Measurements from ENCODE around the gene NPPB.

Gene NPPB

GRCh38 chr1:11855430-11855829 lies 3.3 kb downstream of the NPPB start:
- H3K36me3 Mint-ChIP-seq (ENCODE audit: low read depth): no peaks in the 10 kb centered on the region
- H3K4me3 Mint-ChIP-seq: no peak overlapping the region
- H3K4me1 Mint-ChIP-seq (ENCODE audit: low read depth): peaks cover 1% of the 10 kb centered on the region
- H3K27me3 Mint-ChIP-seq (ENCODE audit: low read depth): peaks cover 52% of the 10 kb centered on the region
- H3K27ac Mint-ChIP-seq: no peak overlapping the region
- H3K9me3 Mint-ChIP-seq: no peaks in the 10 kb centered on the region

GRCh38 chr1:11854519-11854918 lies 4.2 kb downstream of the NPPB start:
- H3K27me3 Mint-ChIP-seq (ENCODE audit: low read depth): peaks cover 43% of the 10 kb centered on the region
- no peaks in the 10 kb centered on the region for H3K9me3 Mint-ChIP-seq
- H3K4me1 Mint-ChIP-seq (ENCODE audit: low read depth): peaks cover 1% of the 10 kb centered on the region
- no peaks in the 10 kb centered on the region for H3K36me3 Mint-ChIP-seq (ENCODE audit: low read depth)
- no peak overlapping the region for H3K27ac Mint-ChIP-seq
- H3K4me3 Mint-ChIP-seq: no peak overlapping the region

GRCh38 chr1:11851180-11851579 lies 7.6 kb downstream of the NPPB start:
- Mint-ChIP-seq H3K27me3 (ENCODE audit: low read depth) (peaks cover 16% of the 10 kb centered on the region), H3K36me3 (ENCODE audit: low read depth) (no peaks in the 10 kb centered on the region), H3K9me3 (no peaks in the 10 kb centered on the region), H3K4me3 (no peak overlapping the region), H3K4me1 (ENCODE audit: low read depth) (no peaks in the 10 kb centered on the region), H3K27ac (no peak overlapping the region)

DNA sequence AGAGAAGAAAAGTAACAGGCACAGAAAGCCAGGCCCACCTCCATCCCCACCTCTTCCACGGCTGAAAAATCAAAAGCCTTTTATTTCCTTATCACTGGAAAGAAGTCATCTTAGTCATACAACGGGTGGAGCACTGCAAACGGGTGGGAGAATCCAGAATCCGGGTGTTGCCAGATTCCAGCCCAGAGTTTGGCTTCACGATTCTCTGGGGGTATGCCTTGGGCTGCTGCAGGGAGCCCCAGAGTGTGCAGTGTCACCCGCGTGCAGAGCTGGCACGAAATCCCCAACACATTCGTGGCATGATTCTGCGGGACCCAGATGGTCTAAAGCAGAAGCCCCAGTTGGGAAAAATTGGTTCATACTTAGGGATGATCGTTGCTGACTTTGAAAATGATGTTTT lies 8.6 kb downstream of the NPPB start:
- no peak overlapping the region for H3K27ac Mint-ChIP-seq
- peaks cover 5% of the 10 kb centered on the region for H3K36me3 Mint-ChIP-seq (ENCODE audit: low read depth)
- H3K4me1 Mint-ChIP-seq (ENCODE audit: low read depth): no peaks in the 10 kb centered on the region
- H3K9me3 Mint-ChIP-seq: no peaks in the 10 kb centered on the region
- peaks cover 16% of the 10 kb centered on the region for H3K27me3 Mint-ChIP-seq (ENCODE audit: low read depth)
- H3K4me3 Mint-ChIP-seq: no peak overlapping the region

DNA sequence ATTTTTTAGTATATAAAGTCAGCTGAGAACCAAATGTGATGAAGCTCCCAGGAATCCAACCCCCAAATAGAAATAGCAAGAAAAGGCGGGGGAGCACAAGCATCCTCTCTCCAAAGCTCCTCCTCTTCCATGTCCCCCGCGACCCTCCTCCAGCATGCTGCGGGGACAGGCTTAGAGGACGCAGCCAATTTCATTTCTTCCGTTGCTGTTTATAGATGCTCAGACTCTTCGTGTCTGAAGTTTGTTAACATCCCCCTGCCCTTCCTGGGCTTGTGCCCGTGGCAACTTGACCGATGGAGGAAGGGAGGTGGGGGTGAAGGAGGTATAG lies 10.4 kb downstream of the NPPB start:
- Mint-ChIP-seq H3K27ac (no peak overlapping the region), H3K4me3 (no peak overlapping the region)

DNA sequence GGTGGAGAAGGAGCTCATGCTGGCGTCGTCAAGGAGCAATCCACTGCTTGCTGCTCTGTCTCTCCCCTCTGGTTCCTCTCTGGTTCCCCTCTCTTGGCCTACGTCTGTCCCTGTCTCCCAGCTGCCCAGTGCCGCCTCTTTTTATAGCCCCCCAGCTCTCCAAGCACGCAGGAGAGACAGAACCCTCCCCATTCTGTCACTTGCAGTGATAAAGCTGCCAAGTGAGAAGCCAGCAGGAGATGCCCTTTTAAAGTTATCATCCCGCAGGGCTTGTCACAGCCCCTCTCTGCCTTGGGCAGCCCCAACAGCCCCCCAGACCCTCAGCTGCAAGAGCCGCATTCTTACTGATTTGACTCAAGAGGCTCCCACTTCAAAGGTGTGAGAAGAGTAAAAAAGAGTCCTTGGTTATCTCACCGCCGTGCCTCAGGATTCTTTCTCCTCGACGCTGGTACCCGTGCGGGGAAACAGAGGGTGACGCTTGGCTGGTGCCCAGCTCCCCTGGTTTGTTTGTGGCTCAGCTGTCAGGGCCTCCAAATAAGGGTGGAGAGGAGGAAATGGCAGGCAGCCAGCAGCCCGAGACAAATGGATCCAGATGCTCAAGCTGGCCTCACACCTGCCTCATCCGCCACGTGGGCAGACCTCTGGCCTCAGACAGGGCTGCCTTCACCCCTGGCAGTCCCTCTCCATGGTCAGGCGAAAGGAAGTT lies 10.9 kb downstream of the NPPB start, which contains the start of gene NPPA:
TSS of gene NPPA (minus strand) at position 117 of the 706 bp plus-strand sequence. CDS start at position 18, 99 bp downstream.
- Mint-ChIP-seq H3K4me3 (no peak within 1 kb of the TSS), H3K27ac (no peak within 1 kb of the TSS), H3K36me3 (ENCODE audit: low read depth) (peaks cover 9% of the 10 kb centered on the region), H3K9me3 (no peaks in the 10 kb centered on the region), H3K4me1 (ENCODE audit: low read depth) (no peaks in the 10 kb centered on the region), H3K27me3 (ENCODE audit: low read depth) (peaks cover 8% of the 10 kb centered on the region)

More for the DNA sequence above, 10.4 kb downstream of the NPPB start:
- H3K36me3 Mint-ChIP-seq (ENCODE audit: low read depth): peaks cover 9% of the 10 kb centered on the region
- no peaks in the 10 kb centered on the region for H3K4me1 Mint-ChIP-seq (ENCODE audit: low read depth)
- no peaks in the 10 kb centered on the region for H3K9me3 Mint-ChIP-seq
- H3K27me3 Mint-ChIP-seq (ENCODE audit: low read depth): peaks cover 12% of the 10 kb centered on the region

DNA sequence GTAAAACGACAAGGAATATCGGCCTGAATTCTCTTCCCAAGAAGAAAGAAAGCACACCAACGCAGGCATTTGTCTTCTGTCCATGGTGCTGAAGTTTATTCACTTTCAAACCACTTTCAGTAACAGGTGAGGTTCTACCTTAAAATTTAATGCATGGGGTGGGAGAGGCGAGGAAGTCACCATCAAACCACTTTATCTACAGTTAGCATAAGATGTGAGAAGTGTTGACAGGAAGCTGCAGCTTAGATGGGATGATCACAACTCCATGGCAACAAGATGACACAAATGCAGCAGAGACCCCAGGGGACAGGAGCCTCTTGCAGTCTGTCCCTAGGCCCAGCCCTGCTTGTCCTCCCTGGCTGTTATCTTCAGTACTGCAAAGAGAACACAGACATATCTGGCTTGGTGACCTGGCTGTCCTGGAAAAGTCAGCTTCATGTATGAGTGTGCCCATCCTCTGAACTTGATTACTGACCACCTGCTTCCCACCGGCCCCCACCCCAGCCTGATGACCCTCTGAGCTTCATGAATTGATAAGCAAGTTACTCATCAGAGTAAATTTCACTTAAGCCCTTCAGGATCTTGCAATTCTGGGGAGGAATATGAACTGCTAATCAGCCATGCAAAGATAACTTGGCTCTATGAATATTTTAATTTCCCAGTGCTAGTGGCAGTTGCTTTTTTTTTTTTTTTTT lies 13.0 kb downstream of the NPPB start:
- peaks cover 17% of the 10 kb centered on the region for H3K36me3 Mint-ChIP-seq (ENCODE audit: low read depth)
- no peak overlapping the region for H3K27ac Mint-ChIP-seq
- H3K27me3 Mint-ChIP-seq (ENCODE audit: low read depth): no peaks in the 10 kb centered on the region
- H3K9me3 Mint-ChIP-seq: no peaks in the 10 kb centered on the region
- H3K4me1 Mint-ChIP-seq (ENCODE audit: low read depth): no peaks in the 10 kb centered on the region
- H3K4me3 Mint-ChIP-seq: no peak overlapping the region

- Mint-ChIP-seq H3K4me3 (no peak overlapping the region), H3K4me1 (ENCODE audit: low read depth) (no peaks in the 10 kb centered on the region), H3K27me3 (ENCODE audit: low read depth) (no peaks in the 10 kb centered on the region), H3K27ac (no peak overlapping the region), H3K9me3 (no peaks in the 10 kb centered on the region), H3K36me3 (ENCODE audit: low read depth) (peaks cover 23% of the 10 kb centered on the region)
These were observed 16.3 kb downstream of the NPPB start for GRCh38 chr1:11842154-11843041.

DNA sequence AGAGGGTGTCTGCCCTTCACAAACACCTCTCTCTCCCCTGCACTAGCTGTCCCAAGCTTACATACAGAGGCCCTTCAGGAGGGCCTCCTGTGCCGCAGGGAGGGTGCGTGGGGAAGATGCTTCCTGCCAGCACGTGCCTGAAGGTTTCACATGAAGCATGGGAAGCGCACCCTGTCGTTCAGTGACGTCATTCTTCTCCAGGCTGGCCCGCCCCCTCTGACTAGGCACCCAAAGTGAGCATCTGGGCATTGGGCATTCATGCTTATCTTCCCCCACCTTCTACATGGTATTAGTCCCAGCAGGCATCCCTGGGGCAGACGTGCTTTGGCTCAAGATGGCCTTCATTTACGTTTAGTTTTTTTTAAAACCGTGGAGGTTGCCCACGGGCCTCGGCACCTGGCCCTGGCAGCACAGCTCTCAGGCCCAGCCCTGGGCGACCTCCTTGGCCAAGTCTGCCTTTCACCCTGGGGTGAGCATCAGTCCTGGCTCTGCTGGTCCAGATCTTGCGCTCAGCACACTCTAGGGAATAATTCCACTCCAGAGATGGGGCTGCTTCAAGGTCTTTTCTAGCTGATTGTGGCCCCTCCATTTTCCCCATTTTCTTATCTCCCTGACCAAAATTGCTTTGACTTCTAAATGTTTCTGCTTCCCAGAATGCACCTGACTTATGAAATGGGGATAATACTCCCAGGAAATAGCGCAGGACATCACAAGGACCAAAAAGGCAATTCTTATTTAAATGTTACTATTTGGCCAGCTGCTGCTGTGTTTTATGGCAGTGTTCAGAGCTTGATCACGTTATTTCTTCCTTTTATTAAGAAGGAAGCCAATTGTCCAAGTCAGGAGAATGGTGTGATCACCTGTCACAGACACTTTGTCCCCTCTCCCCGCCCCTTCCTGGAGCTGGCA lies 17.2 kb downstream of the NPPB start:
- Mint-ChIP-seq H3K36me3 (ENCODE audit: low read depth) (peaks cover 25% of the 10 kb centered on the region), H3K27me3 (ENCODE audit: low read depth) (no peaks in the 10 kb centered on the region), H3K4me1 (ENCODE audit: low read depth) (no peaks in the 10 kb centered on the region)

DNA sequence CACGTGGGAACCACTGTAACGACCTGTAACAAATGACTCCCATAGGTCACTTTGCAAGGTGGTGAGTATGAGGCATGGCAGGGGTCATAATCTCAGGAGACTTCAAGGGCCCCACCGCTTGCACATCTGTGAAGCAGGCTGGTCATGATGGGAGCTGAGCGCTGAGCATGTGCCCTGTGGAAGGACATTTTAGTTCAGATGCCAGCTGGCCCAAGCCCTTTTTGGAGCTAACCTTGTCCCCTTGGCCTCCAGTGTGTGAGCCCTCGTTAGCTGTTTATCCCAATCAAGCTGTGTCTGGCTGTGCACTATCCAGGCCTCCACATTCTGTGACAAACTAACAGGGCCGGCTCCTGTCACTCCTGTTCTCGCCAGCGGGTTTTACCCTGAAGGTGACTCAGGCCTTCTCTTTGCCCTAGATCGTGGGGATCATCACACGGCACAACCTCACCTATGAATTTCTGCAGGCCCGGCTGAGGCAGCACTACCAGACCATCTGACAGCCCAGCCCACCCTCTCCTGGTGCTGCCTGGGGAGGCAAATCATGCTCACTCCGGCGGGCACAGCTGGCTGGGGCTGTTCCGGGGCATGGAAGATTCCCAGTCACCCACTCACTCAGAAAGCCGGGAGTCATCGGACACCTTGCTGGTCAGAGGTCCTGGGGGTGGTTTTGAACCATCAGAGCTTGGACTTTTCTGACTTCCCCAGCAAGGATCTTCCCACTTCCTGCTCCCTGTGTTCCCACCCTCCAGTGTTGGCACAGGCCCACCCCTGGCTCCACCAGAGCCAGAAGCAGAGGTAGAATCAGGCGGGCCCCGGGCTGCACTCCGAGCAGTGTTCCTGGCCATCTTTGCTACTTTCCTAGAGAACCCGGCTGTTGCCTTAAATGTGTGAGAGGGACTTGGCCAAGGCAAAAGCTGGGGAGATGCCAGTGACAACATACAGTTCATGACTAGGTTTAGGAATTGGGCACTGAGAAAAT lies 18.7 kb downstream of the NPPB start:
- Mint-ChIP-seq H3K27me3 (ENCODE audit: low read depth) (no peaks in the 10 kb centered on the region), H3K9me3 (no peaks in the 10 kb centered on the region), H3K4me1 (ENCODE audit: low read depth) (no peaks in the 10 kb centered on the region), H3K27ac (no peak overlapping the region), H3K4me3 (no peak overlapping the region), H3K36me3 (ENCODE audit: low read depth) (peaks cover 25% of the 10 kb centered on the region)

More for the DNA sequence above, 17.2 kb downstream of the NPPB start:
- H3K27ac Mint-ChIP-seq: no peak overlapping the region
- H3K4me3 Mint-ChIP-seq: no peak overlapping the region
- no peaks in the 10 kb centered on the region for H3K9me3 Mint-ChIP-seq

DNA sequence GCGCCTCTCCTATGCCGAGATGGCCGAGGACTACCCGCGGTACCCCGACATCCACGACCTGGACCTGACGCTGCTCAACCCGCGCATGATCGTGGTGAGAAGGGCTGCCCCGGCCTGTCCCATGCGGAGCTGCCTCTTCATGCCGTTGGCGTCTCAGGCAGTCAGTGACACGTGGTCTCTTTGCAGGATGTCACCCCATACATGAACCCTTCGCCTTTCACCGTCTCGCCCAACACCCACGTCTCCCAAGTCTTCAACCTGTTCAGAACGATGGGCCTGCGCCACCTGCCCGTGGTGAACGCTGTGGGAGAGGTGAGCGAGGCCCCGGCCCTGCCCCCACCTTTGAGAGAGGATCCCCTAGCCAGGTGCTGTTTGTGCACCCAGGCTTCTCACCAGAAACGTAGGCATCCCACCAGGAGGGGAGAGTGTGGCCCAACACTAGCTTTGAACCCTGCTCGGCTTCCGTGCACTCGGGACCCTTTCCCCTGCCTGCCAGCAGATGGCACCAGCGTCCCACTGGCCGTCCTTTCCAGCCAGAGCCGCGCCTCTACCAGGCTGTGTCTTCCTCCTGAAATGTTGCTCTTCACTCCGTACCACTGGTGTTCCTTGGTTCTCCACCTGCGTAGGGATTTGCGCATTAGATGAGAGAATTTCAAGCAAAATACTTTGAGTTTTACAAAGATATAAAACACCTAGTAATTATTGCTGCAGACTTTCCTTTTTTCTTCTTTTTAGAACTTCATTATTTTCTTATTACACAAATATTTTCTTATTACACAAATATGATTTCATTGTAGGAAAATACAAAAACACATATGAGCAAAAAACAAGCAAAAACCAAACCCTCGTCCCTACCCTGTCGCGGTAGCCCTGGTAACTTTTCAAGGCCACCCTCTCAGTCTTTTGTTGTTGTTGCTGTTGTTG lies 20.1 kb downstream of the NPPB start:
- Mint-ChIP-seq H3K9me3 (no peaks in the 10 kb centered on the region), H3K4me1 (ENCODE audit: low read depth) (no peaks in the 10 kb centered on the region), H3K4me3 (no peak overlapping the region), H3K27me3 (ENCODE audit: low read depth) (no peaks in the 10 kb centered on the region), H3K36me3 (ENCODE audit: low read depth) (peaks cover 28% of the 10 kb centered on the region), H3K27ac (no peak overlapping the region)

DNA sequence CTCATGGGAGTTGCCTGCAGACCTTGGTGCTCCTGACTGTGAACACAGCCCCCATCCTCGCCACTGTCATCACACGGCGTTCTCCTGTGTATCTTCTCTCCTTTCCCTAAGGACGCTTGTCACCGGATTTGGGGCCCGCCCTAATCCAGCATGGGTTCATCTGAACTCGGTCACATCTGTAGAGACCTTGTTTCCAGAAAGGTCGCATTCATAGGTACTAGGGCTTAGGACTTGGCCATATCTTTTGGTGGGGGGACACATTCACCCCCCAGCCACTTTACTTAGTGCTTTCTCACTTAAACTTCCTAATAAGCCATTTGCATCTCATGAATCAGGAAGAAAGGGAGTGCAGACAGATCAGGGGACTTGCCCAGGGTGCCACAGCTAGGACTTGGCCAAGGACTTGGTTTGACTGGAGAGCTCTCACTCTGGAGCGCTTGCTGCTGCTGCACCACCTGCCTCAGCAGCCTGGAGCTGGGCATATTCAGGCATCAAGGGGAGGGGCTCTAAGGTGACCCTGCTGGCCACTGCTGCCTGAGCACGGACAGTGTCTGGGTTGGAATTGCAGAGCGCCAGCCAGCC lies 20.9 kb downstream of the NPPB start:
- Mint-ChIP-seq H3K9me3 (no peaks in the 10 kb centered on the region), H3K4me1 (ENCODE audit: low read depth) (no peaks in the 10 kb centered on the region), H3K27ac (no peak overlapping the region), H3K4me3 (no peak overlapping the region), H3K27me3 (ENCODE audit: low read depth) (no peaks in the 10 kb centered on the region), H3K36me3 (ENCODE audit: low read depth) (peaks cover 26% of the 10 kb centered on the region)

All from T-helper 1 cell treated with Interleukin-12 subunit alpha and Interleukin-12 subunit beta and Interleukin-4 antibody, amounts not matched to agents 30 μg/mL and 1 μg/mL, for 36 hours (primary cell).